CD14-positive monocyte (primary cell): ENCODE results near the gene RAPGEF5. TPM values are rescaled to one million over a fixed set of nuclear protein-coding genes. Genes with fewer than 3 reads are reported as not detected.

Experiments
- DNase-seq, 3 donors: peaks; one replicate each; pipeline ENCODE4 v3.0.0-alpha.2; 2011 to 2022
- H2AFZ ChIP-seq: 2 replicates; pipeline ENCODE4 v1.6.0; 2012; ENCODE audit warnings: mild to moderate bottlenecking, low read depth, low read length, inconsistent platforms; ENCODE audit not compliant: insufficient read depth, poor library complexity, severe bottlenecking
- H3K27ac ChIP-seq, 2 donors: 1 replicate in 1 of 2; 2 replicates in 1 of 2; pipeline ENCODE4 v1.5.1; 2012 to 2013; ENCODE audit warnings: low read length in 2 of 2, control low read depth in 1 of 2, inconsistent platforms in 1 of 2, low read depth in 1 of 2, mild to moderate bottlenecking in 1 of 2
- H3K27me3 ChIP-seq, 2 donors: one replicate each; pipeline versions ENCODE4 v1.6.0 to v1.6.1; 2011 to 2013; ENCODE audit warnings: low read length in 2 of 2; ENCODE audit not compliant: control insufficient read depth in 2 of 2, insufficient read depth in 2 of 2
- H3K36me3 ChIP-seq, 2 donors: replicated peaks in 1 of 2; 1 replicate in 1 of 2; 2 replicates in 1 of 2; pipeline versions ENCODE4 v1.5.1 to v1.6.1; 2012 to 2013; ENCODE audit warnings: low read length in 2 of 2, control low read depth in 1 of 2, inconsistent platforms in 1 of 2, mild to moderate bottlenecking in 1 of 2; ENCODE audit not compliant: insufficient read depth in 2 of 2, control insufficient read depth in 1 of 2
- H3K4me1 ChIP-seq, 2 donors: 1 replicate in 1 of 2; 2 replicates in 1 of 2; pipeline versions ENCODE4 v1.5.1 to v1.6.1; 2012 to 2013; ENCODE audit warnings: low read length in 2 of 2, control low read depth in 1 of 2, inconsistent platforms in 1 of 2, mild to moderate bottlenecking in 1 of 2, moderate library complexity in 1 of 2; ENCODE audit not compliant: insufficient read depth in 2 of 2, control insufficient read depth in 1 of 2
- H3K4me2 ChIP-seq: replicated peaks from 2 replicates; pipeline ENCODE3; 2012; ENCODE audit warnings: low read length, moderate library complexity, mild to moderate bottlenecking; ENCODE audit not compliant: poor library complexity, severe bottlenecking; ENCODE audit errors: extremely low read depth
- H3K4me3 ChIP-seq, 3 experiments: fragments of 200-600 bp in 1 of 3; sonication (generic) in 1 of 3; replicated peaks in 1 of 3; 1 replicate in 2 of 3; 2 replicates in 1 of 3; pipeline ENCODE4 v1.5.1; 2011 to 2013; ENCODE audit warnings: low read length in 3 of 3, mild to moderate bottlenecking in 3 of 3, control low read depth in 2 of 3, low read depth in 2 of 3, inconsistent platforms in 1 of 3, moderate library complexity in 1 of 3
- H3K79me2 ChIP-seq: 2 replicates; pipeline ENCODE4 v1.6.0; 2012; ENCODE audit warnings: mild to moderate bottlenecking, control low read depth, inconsistent platforms, low read length, moderate library complexity; ENCODE audit not compliant: insufficient read depth
- H3K9ac ChIP-seq: 2 replicates; pipeline ENCODE4 v1.6.0; 2017; ENCODE audit warnings: low read length, mild to moderate bottlenecking; ENCODE audit not compliant: insufficient read depth, poor library complexity, severe bottlenecking
- H3K9me3 ChIP-seq, 2 donors: replicated peaks in 1 of 2; 1 replicate in 1 of 2; 2 replicates in 1 of 2; pipeline versions ENCODE4 v1.5.1 to v1.6.1; 2012 to 2013; ENCODE audit warnings: low read length in 2 of 2, control low read depth in 1 of 2; ENCODE audit not compliant: control insufficient read depth in 1 of 2, insufficient read depth in 1 of 2
- H4K20me1 ChIP-seq: 2 replicates; pipeline ENCODE4 v1.6.0; 2012; ENCODE audit warnings: mild to moderate bottlenecking, low read length, control low read depth, moderate library complexity; ENCODE audit not compliant: insufficient read depth
- H3K27ac Mint-ChIP-seq, 7 donors: one replicate each; pipeline ENCODE4 v1.8.0; 2020; ENCODE audit warnings: mild to moderate bottlenecking in 7 of 7, mixed read lengths in 7 of 7, moderate library complexity in 6 of 7, inconsistent platforms in 2 of 7
- H3K27me3 Mint-ChIP-seq, 3 donors: one replicate each; pipeline ENCODE4 v1.8.0; 2021 to 2022; ENCODE audit warnings: low read depth in 3 of 3, mild to moderate bottlenecking in 3 of 3, mixed read lengths in 3 of 3, moderate library complexity in 3 of 3, inconsistent platforms in 1 of 3
- H3K36me3 Mint-ChIP-seq, 2 donors: one replicate each; pipeline ENCODE4 v1.8.0; 2020; ENCODE audit warnings: mixed read lengths in 2 of 2, inconsistent platforms in 1 of 2, mild to moderate bottlenecking in 1 of 2
- H3K4me1 Mint-ChIP-seq: one replicate; pipeline ENCODE4 v1.8.0; 2020; ENCODE audit warnings: mild to moderate bottlenecking, mixed read lengths
- H3K4me3 Mint-ChIP-seq, 2 donors: one replicate each; pipeline ENCODE4 v1.8.0; 2020; ENCODE audit warnings: mild to moderate bottlenecking in 2 of 2, mixed read lengths in 2 of 2, moderate library complexity in 1 of 2
- H3K9me3 Mint-ChIP-seq, 7 donors: one replicate each; pipeline ENCODE4 v1.8.0; 2020 to 2022; ENCODE audit warnings: mixed read lengths in 7 of 7, mild to moderate bottlenecking in 6 of 7, moderate library complexity in 6 of 7, inconsistent platforms in 2 of 7
- CTCF ChIP-seq: fragments of 200-600 bp; IDR thresholded peaks from one replicate; pipeline ENCODE4 v1.8.0; 2022; ENCODE audit warnings: antibody characterized with exemption, mild to moderate bottlenecking
- WGBS: methylation state at CpG from one replicate; pipeline ENCODE4 v1.1.5; 2013; ENCODE audit warnings: missing lambda C conversion rate; ENCODE audit not compliant: insufficient coverage; 5-methylcytosine and 5-hydroxymethylcytosine counted together
- intact Hi-C, 2 donors: fragments of 100-400 bp; cut with micrococcal nuclease; formaldehyde crosslinking; loops; one replicate each; pipeline versions ENCODE4 v1.15.0 to v1.15.1; 2023
- polyA plus RNA-seq, 3 donors: library from polyadenylated mRNA; depleted of rRNA in 1 of 3; unstranded in 2 of 3; stranded (reverse) in 1 of 3; fragments of 300-500 nt in 2 of 3; fragments of >200 nt in 1 of 3; fragmentation: Illumina TruSeq in 2 of 3; gene quantifications; 1 replicate in 2 of 3; 2 replicates in 1 of 3; pipeline ENCODE4 v1.2.3, GENCODE V29; 2012 to 2021

RAPGEF5 gene
- polyA plus RNA-seq, 3 donors, result not detected

GRCh38 chr7:22280031-22280430 lies 76.9 kb downstream of the RAPGEF5 start:
- intact Hi-C loops, result no loop called here
- no peaks in the 10 kb centered on the region for H3K4me1 ChIP-seq
- H3K9ac ChIP-seq, result no peak overlapping the region
- no peaks in the 10 kb centered on the region for H3K79me2 ChIP-seq
- Mint-ChIP-seq H3K9me3 (no peaks in the 10 kb centered on the region), H3K27ac (no peak overlapping the region), H3K27me3 (no peaks in the 10 kb centered on the region), H3K36me3 (no peaks in the 10 kb centered on the region), H3K4me1 (no peaks in the 10 kb centered on the region), H3K4me3 (no peak overlapping the region)
- H3K4me3 ChIP-seq, result no peak overlapping the region
- no peaks in the 10 kb centered on the region for H3K27me3 ChIP-seq
- no peaks in the 10 kb centered on the region for H3K36me3 ChIP-seq
- DNase-seq, result no peak
- H3K27ac ChIP-seq, result no peak overlapping the region
- H3K4me2 ChIP-seq, result no peak overlapping the region
- TF ChIP-seq CTCF, result no peak
- H4K20me1 ChIP-seq, result no peaks in the 10 kb centered on the region
- H2AFZ ChIP-seq, result no peak overlapping the region
- WGBS, result no CpG with 5 or more reads among the region's 3 CpGs
- H3K9me3 ChIP-seq, result no peaks in the 10 kb centered on the region

- H3K4me1 ChIP-seq, result no peaks in the 10 kb centered on the region
- H3K36me3 Mint-ChIP-seq, result no peaks in the 10 kb centered on the region
- DNase-seq, result no peak
- WGBS, result no CpG with 5 or more reads among the region's 2 CpGs
- H3K9me3 ChIP-seq, result no peaks in the 10 kb centered on the region
- H3K4me1 Mint-ChIP-seq, result no peaks in the 10 kb centered on the region
- H3K79me2 ChIP-seq, result no peaks in the 10 kb centered on the region
- peaks cover 0 to 2% (median 0%) of the 10 kb centered on the region in 3 donors for H3K27me3 Mint-ChIP-seq
- no peak for TF ChIP-seq CTCF
- H3K27ac Mint-ChIP-seq, result no peak overlapping the region
- no peaks in the 10 kb centered on the region for H4K20me1 ChIP-seq
- H3K27me3 ChIP-seq, result no peaks in the 10 kb centered on the region
- no peak overlapping the region for H3K4me3 ChIP-seq
- H3K36me3 ChIP-seq, result no peaks in the 10 kb centered on the region
- H3K9me3 Mint-ChIP-seq, result peaks cover 0 to 4% (median 2%) of the 10 kb centered on the region in 7 donors
- H3K4me2 ChIP-seq, result no peak overlapping the region
- H3K27ac ChIP-seq, result no peak overlapping the region
- H3K9ac ChIP-seq, result no peak overlapping the region
- no peak overlapping the region for H2AFZ ChIP-seq
- intact Hi-C loops, result no loop called here
- no peak overlapping the region for H3K4me3 Mint-ChIP-seq
Observed at GRCh38 chr7:22278660-22279059, 78.3 kb downstream of the RAPGEF5 start.
